AG09319 (cell line): Measurements from ENCODE around the gene TRAPPC6A.

ENCODE experiments used
- DNase-seq: peaks from one replicate; pipeline ENCODE4 v3.0.0-alpha.2; 2010; ENCODE audit warnings: low read depth; ENCODE audit errors: extremely low read depth
- CTCF ChIP-seq: IDR thresholded peaks from 2 replicates; pipeline ENCODE4 v1.5.1; 2011; ENCODE audit warnings: low read depth, mild to moderate bottlenecking, inconsistent platforms, low read length, moderate library complexity

TRAPPC6A gene

GRCh38 chr19:45217193-45217956 is 39.3 kb upstream of the TRAPPC6A start:
- no peak for TF ChIP-seq CTCF
- no peak for DNase-seq

GRCh38 chr19:45216667-45217066 is 38.6 kb upstream of the TRAPPC6A start:
- no peak for DNase-seq
- no peak for TF ChIP-seq CTCF

- no peak for DNase-seq
- no peak for TF ChIP-seq CTCF
Measured at GRCh38 chr19:45215391-45216191, 37.6 kb upstream of the TRAPPC6A start.

- no peak for TF ChIP-seq CTCF
- no peak for DNase-seq
Measured at GRCh38 chr19:45213031-45213430, 35.0 kb upstream of the TRAPPC6A start.

GRCh38 chr19:45211751-45212381 is 33.8 kb upstream of the TRAPPC6A start:
- DNase-seq = no peak
- TF ChIP-seq CTCF = no peak

- TF ChIP-seq CTCF = no peak
- no peak for DNase-seq
Measured at GRCh38 chr19:45206328-45206727, 28.3 kb upstream of the TRAPPC6A start.

- no peak for TF ChIP-seq CTCF
Measured at GRCh38 chr19:45205810-45206209, 27.8 kb upstream of the TRAPPC6A start.

More at GRCh38 chr19:45205810-45206209, 27.8 kb upstream of the TRAPPC6A start:
- DNase-seq = no peak
